ENCODE results near the gene IGFBP2.
A peak's percentile ranks its signal among the peaks of the same experiment; 100 is the strongest.

Gene IGFBP2

DNA sequence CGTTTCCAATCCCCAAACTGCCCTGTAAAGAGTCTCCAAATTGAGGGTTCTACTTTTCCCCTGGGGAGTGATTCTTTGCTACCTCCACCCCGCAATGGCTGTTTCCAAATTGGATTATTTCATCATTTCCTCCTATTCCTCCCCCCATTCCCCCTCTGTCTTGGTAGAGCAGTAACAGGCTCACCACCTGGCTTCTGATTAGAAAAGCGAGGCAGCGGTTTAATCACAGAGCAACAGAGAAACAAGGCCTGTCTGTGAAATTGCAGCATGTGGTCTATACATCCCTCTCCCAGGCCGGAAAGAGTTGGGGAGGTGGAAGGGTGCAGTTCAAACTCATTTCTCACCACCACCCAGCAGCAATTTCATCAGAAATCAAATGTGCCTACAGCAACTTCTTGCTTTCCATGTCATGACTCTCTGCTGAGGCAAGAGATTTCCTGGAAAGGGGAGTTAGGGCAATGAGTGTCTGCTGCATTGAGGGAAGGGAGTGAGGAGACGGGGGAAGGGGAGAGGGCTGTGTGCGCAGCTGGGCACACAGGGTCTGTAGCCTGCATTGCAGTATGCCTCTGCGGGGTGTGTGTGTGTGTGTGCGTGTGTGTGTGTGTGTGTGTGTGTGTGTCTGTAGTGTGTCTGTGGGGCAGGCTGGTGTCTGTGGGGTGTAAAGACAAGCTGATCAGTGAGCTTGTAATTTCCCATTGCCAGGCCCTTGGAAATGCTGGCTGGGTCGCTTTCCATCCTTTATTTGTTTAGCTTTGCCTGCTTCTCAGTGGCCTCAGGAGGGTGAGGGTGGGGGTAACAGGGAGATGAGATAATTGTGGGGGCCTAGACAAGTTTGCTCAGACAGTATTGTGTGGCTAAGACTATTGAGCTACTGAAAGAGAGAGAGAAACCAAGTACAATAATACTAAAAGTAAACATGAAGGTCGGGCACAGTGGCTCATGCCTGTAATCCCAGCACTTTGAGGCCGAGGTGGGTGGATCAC, 13.5 kb upstream of the IGFBP2 start:
- H3K27me3 ChIP-seq (ENCODE audit: insufficient read depth, low read length), result no peaks in the 10 kb centered on the region
- no peak overlapping the region for H2AFZ ChIP-seq (ENCODE audit: low read depth, low read length)
- no peaks in the 10 kb centered on the region for H3K9me3 ChIP-seq (ENCODE audit: low read length)
- H3K4me3 ChIP-seq (ENCODE audit: low read length), result peak overlapping the region; percentile 11
- H3K4me1 ChIP-seq (ENCODE audit: insufficient read depth, low read length), result peaks cover 29% of the 10 kb centered on the region
- H3K36me3 ChIP-seq (ENCODE audit: insufficient read depth, low read length), result no peaks in the 10 kb centered on the region

GRCh38 chr2:216620786-216621185, 12.4 kb upstream of the IGFBP2 start:
- Histone ChIP-seq H3K4me1 (ENCODE audit: insufficient read depth, low read length) (peaks cover 29% of the 10 kb centered on the region), H3K9me3 (ENCODE audit: low read length) (no peaks in the 10 kb centered on the region), H2AFZ (ENCODE audit: low read depth, low read length) (peak overlapping the region; percentile 68), H3K36me3 (ENCODE audit: insufficient read depth, low read length) (no peaks in the 10 kb centered on the region), H3K4me3 (ENCODE audit: low read length) (no peak overlapping the region), H3K27me3 (ENCODE audit: insufficient read depth, low read length) (no peaks in the 10 kb centered on the region)

GRCh38 chr2:216621292-216621691, 11.9 kb upstream of the IGFBP2 start:
- H2AFZ ChIP-seq (ENCODE audit: low read depth, low read length), result peak overlapping the region; percentile 68
- no peaks in the 10 kb centered on the region for H3K9me3 ChIP-seq (ENCODE audit: low read length)
- no peak overlapping the region for H3K4me3 ChIP-seq (ENCODE audit: low read length)
- peaks cover 29% of the 10 kb centered on the region for H3K4me1 ChIP-seq (ENCODE audit: insufficient read depth, low read length)
- no peaks in the 10 kb centered on the region for H3K36me3 ChIP-seq (ENCODE audit: insufficient read depth, low read length)
- H3K27me3 ChIP-seq (ENCODE audit: insufficient read depth, low read length), result no peaks in the 10 kb centered on the region

- H3K27me3 ChIP-seq (ENCODE audit: insufficient read depth, low read length), result no peaks in the 10 kb centered on the region
- no peak overlapping the region for H2AFZ ChIP-seq (ENCODE audit: low read depth, low read length)
- no peaks in the 10 kb centered on the region for H3K9me3 ChIP-seq (ENCODE audit: low read length)
- no peaks in the 10 kb centered on the region for H3K36me3 ChIP-seq (ENCODE audit: insufficient read depth, low read length)
- peaks cover 29% of the 10 kb centered on the region for H3K4me1 ChIP-seq (ENCODE audit: insufficient read depth, low read length)
- no peak overlapping the region for H3K4me3 ChIP-seq (ENCODE audit: low read length)
Measured at GRCh38 chr2:216622526-216622925, 10.7 kb upstream of the IGFBP2 start.

DNA sequence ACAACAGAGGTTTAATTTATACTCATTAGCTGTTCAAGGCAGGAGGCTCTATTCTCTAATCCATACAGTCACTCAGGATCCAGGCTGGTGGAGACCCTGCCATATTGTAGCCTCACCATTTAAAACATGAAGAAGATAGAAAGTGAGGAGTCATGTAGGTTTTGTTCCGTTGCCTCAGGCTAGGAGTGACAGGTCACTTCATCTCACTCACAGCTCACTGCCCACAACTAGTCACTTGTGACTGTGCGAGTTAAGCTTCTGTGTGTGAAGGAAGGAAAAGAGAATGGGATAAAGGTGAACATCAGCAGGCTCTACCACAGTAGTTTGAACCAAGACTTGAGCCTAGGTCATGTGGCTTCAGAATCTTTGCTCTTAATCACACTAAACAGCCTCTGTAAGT, 9.0 kb upstream of the IGFBP2 start:
- H3K9me3 ChIP-seq (ENCODE audit: low read length), result no peaks in the 10 kb centered on the region
- no peak overlapping the region for H2AFZ ChIP-seq (ENCODE audit: low read depth, low read length)
- no peaks in the 10 kb centered on the region for H3K27me3 ChIP-seq (ENCODE audit: insufficient read depth, low read length)
- H3K4me3 ChIP-seq (ENCODE audit: low read length), result no peak overlapping the region
- peaks cover 23% of the 10 kb centered on the region for H3K4me1 ChIP-seq (ENCODE audit: insufficient read depth, low read length)
- no peaks in the 10 kb centered on the region for H3K36me3 ChIP-seq (ENCODE audit: insufficient read depth, low read length)

DNA sequence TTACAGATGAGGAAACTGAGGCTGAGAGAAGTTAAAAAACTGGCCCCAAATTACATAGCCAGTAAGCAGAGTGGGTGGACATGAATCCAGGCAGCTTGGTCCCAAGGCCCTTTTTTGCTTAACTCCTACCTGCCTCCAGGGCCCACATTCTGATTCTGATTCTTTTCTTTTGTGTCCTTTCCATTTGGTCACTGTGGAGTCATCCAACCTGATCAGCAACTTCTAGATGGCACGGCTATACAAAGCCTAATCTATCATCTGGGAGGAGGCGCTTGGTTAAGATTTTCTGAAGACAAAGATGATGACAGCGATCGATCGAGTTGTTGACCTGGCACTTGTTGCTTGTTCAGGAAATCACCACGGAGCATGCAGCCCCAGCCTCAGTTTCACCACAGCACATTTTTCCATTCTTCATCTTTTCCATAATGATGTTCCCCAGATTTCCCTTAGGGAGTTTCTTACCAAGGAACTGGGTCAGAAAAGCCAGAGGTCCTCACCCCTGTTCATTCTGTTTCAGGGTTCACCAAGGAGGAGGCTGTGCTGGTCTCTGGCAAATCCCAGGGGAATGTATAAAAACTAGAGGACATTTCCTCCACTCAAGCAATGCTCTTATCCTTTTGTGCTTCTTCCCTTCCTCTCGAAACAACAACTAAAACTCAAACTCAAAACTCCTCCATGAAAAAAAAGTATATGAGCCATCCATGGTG, 6.9 kb upstream of the IGFBP2 start:
- no peaks in the 10 kb centered on the region for H3K36me3 ChIP-seq (ENCODE audit: insufficient read depth, low read length)
- H2AFZ ChIP-seq (ENCODE audit: low read depth, low read length), result no peak overlapping the region
- H3K4me1 ChIP-seq (ENCODE audit: insufficient read depth, low read length), result peaks cover 4% of the 10 kb centered on the region
- H3K9me3 ChIP-seq (ENCODE audit: low read length), result no peaks in the 10 kb centered on the region
- H3K4me3 ChIP-seq (ENCODE audit: low read length), result no peak overlapping the region
- H3K27me3 ChIP-seq (ENCODE audit: insufficient read depth, low read length), result no peaks in the 10 kb centered on the region

DNA sequence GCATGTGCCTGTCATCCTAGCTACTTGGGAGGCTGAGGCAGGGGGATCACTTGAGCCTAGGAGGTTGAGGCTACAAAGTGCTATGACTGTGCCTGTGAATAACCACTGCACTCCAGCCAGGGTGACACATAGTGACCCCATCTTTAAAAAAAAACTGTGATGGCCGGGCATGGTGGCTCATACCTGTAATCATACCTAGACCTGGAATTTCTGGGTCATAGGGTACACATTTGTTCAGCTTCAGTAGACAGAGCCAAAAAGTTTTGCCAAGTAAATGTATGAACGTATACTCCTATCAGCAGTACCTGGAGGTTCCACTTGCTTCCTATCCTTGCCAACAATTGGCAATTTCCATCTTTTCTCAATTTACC, 6.4 kb upstream of the IGFBP2 start:
- no peaks in the 10 kb centered on the region for H3K36me3 ChIP-seq (ENCODE audit: insufficient read depth, low read length)
- H3K4me3 ChIP-seq (ENCODE audit: low read length), result no peak overlapping the region
- H3K4me1 ChIP-seq (ENCODE audit: insufficient read depth, low read length), result no peaks in the 10 kb centered on the region
- no peaks in the 10 kb centered on the region for H3K9me3 ChIP-seq (ENCODE audit: low read length)
- H3K27me3 ChIP-seq (ENCODE audit: insufficient read depth, low read length), result no peaks in the 10 kb centered on the region
- no peak overlapping the region for H2AFZ ChIP-seq (ENCODE audit: low read depth, low read length)

- Histone ChIP-seq H3K4me3 (ENCODE audit: low read length) (no peak overlapping the region), H3K27me3 (ENCODE audit: insufficient read depth, low read length) (no peaks in the 10 kb centered on the region), H3K9me3 (ENCODE audit: low read length) (no peaks in the 10 kb centered on the region), H3K4me1 (ENCODE audit: insufficient read depth, low read length) (peaks cover 13% of the 10 kb centered on the region), H2AFZ (ENCODE audit: low read depth, low read length) (no peak overlapping the region), H3K36me3 (ENCODE audit: insufficient read depth, low read length) (no peaks in the 10 kb centered on the region)
Measured at GRCh38 chr2:216629784-216630183, 3.4 kb upstream of the IGFBP2 start.

- Histone ChIP-seq H2AFZ (ENCODE audit: low read depth, low read length) (peak overlapping the region; percentile 39), H3K27me3 (ENCODE audit: insufficient read depth, low read length) (no peaks in the 10 kb centered on the region), H3K4me3 (ENCODE audit: low read length) (peak overlapping the region; percentile 89), H3K9me3 (ENCODE audit: low read length) (no peaks in the 10 kb centered on the region), H3K4me1 (ENCODE audit: insufficient read depth, low read length) (peaks cover 31% of the 10 kb centered on the region), H3K36me3 (ENCODE audit: insufficient read depth, low read length) (no peaks in the 10 kb centered on the region)
Measured at GRCh38 chr2:216632346-216632951, 771 bp upstream of the IGFBP2 start.

- Histone ChIP-seq H3K9me3 (ENCODE audit: low read length) (no peaks in the 10 kb centered on the region), H3K36me3 (ENCODE audit: insufficient read depth, low read length) (no peaks in the 10 kb centered on the region), H2AFZ (ENCODE audit: low read depth, low read length) (peak overlapping the region; percentile 66), H3K27me3 (ENCODE audit: insufficient read depth, low read length) (no peaks in the 10 kb centered on the region), H3K4me3 (ENCODE audit: low read length) (peak overlapping the region; percentile 89), H3K4me1 (ENCODE audit: insufficient read depth, low read length) (peaks cover 34% of the 10 kb centered on the region)
Measured at GRCh38 chr2:216633616-216634369, 573 bp downstream of the IGFBP2 start.

DNA sequence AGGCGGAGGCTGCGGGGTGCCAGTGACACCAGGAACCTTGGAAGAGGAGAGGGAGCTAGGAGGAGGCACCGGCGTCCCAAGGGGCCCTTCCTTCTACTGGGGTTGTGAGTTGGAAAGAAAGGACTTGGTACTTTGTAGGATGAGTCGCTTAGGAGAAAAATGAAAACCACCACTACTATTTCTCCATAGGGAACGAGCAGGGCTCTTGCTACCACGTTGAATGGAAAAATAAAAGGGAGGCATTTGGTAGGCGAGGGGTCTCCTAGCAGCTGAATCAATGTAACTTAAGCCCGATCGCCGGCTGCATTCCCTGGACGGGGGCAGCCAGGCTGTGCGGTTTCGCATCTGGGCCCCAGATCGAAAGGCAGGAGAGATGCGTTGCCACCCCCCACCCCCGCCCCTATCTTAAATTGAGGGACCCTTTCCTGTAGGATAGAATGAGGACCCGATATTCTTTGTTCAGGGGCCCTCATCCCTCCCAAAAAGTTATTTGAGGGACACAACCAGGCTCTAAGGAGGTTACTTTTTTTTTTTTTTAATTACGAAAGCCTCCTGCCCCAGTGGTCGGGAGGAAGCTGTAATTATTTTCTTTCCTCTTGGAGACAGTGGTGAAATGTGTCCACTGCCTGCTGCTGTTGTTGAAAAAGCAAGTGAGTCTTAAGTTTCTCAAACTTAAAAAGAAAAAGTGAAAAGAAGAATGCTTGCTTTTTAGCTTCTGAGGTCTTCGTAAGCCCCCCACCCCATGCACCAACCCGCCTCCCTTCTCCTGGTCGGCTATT, 1.3 kb downstream of the IGFBP2 start:
- peak overlapping the region; percentile 66 for H2AFZ ChIP-seq (ENCODE audit: low read depth, low read length)
- no peaks in the 10 kb centered on the region for H3K9me3 ChIP-seq (ENCODE audit: low read length)
- H3K4me1 ChIP-seq (ENCODE audit: insufficient read depth, low read length), result peaks cover 34% of the 10 kb centered on the region
- H3K4me3 ChIP-seq (ENCODE audit: low read length), result peak overlapping the region; percentile 89
- H3K27me3 ChIP-seq (ENCODE audit: insufficient read depth, low read length), result no peaks in the 10 kb centered on the region
- H3K36me3 ChIP-seq (ENCODE audit: insufficient read depth, low read length), result peaks cover 3% of the 10 kb centered on the region

DNA sequence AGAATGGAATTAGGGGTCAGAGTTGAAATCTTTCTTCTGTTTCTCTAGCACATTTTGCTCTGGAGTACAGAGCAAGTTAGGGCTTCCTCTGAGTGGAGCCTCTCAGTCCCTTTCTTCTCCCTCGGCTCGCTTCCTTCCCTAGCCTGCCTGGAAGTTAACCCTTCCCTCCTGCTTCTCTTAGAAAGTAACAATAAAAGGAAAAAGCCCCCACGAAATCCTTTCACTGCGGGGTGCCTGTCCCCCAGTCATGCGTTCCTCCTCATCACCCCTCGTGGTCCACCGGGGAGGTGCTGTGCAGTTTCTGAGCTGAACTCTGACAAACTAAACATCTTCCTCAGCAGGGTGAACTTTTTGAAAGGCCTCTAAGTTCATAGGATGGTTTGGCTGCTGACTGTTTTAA, 2.0 kb downstream of the IGFBP2 start:
- Histone ChIP-seq H3K36me3 (ENCODE audit: insufficient read depth, low read length) (peaks cover 3% of the 10 kb centered on the region), H3K4me1 (ENCODE audit: insufficient read depth, low read length) (peaks cover 34% of the 10 kb centered on the region), H3K27me3 (ENCODE audit: insufficient read depth, low read length) (no peaks in the 10 kb centered on the region), H3K4me3 (ENCODE audit: low read length) (peak overlapping the region; percentile 89), H3K9me3 (ENCODE audit: low read length) (no peaks in the 10 kb centered on the region), H2AFZ (ENCODE audit: low read depth, low read length) (no peak overlapping the region)

Data from neuron (in vitro differentiated cells).